CD4-positive, alpha-beta T cell treated with Interleukin-10 for 1 hour (primary cell): Measurements from ENCODE around the gene GRIK4.

ENCODE experiments used
- DNase-seq: peaks from one replicate; pipeline ENCODE4 v3.0.0-alpha.2; 2020

GRIK4 gene

DNA sequence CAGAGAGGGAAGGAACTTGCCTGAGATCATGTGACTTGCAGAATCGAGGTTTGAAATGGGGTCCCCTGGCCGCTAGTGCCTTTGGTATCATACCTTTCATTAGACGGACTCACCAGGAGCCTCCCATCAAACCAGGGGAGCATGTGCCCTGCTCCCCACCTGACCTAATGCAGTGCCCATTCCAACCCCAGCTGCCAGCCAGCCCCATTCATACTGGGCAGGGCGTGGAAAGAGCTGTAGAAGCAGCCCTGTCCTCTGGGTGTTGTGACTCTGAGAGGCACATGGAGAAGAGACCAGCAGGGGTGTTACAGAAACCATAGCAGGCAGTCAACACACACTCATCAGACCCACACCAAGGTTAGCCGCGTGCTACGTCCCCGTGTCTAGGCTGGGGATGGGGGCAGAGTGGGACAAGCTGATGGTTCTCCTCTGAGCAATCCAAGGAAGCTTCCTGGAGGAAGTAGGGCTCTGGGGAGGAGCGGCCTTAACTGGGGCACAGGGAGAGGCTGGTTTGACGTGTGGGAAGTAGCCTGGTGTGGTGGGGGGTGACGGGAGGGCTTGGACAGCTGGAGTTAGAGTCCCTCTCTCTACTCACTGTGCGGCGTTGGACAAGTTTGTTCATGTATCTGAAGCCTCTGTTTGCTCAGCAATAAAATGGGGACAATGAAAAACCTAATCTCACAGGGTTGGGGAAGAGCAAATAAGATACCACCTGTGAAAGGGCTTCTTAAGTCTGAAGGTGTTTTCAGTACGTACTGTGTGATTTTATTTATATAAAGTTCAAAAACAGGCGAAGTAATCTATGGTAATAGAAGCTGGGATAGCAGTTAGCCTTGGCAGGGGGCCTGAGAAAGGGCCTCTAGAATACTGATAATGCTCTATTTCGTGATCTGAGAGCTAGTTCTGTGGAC lies 14.0 kb downstream of the GRIK4 start:
- DNase-seq: no peak

- DNase-seq: no peak
Observed at GRCh38 chr11:120526241-120526640, 14.7 kb downstream of the GRIK4 start.

GRCh38 chr11:120527111-120527761 lies 15.7 kb downstream of the GRIK4 start:
- DNase-seq: no peak

DNA sequence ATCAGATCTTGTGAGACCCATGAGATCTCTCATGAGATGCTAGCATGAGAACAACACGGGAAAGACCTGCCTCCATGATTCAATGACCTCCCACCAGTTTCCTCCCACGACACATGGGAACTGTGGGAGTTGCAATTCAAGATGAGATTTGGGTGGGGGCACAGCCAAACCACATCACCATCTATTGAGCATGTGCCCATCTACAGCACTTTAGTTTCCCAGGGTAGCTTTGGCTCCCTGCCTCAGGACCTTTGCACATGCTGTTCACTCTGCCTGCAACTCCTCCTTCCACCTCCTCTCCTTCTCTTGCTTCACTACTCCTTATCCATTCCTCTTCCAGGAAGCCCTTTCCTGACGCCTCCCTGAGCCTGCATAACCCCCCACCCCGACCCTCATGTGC lies 17.2 kb downstream of the GRIK4 start:
- no peak for DNase-seq

- DNase-seq: no peak
Observed at GRCh38 chr11:120529214-120529613, 17.7 kb downstream of the GRIK4 start.

DNA sequence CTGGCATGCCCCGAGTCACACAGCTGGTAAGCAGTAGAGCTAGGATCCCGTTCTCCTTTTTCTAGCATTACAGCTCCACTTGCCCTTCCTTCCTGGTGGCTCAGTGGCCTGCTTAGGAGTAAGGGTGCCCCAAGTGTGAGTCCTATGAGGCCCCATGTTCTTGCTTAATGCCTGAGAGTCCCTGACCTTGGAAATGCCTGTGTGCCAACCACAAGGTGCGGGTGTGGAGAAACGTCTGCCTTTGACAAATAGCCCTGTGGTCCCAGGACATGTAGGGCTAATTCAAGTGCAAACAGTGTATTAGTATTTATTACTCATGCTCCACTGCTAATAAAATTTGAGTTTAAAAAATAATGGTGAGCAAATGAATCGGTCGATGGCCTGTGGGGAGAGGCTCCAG lies 18.4 kb downstream of the GRIK4 start:
- no peak for DNase-seq

GRCh38 chr11:120532082-120532831 lies 20.7 kb downstream of the GRIK4 start:
- no peak for DNase-seq

DNA sequence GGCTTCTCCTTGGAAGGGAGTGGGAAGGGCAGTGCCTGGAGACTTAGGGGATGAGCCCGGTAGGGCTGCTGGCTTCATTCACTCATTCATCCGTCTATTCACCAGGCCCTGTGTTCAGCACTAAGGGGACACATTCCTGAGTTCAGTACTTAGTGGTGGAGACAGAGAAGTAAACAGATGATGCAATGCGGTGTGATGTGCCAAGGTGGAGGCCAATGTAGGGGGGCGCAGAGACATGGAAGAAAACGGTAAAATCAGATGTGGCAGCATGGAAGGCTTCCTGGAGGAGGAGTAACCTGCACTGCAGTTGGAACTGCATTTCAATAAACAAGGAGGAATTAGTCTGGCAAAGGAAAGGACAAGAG lies 21.3 kb downstream of the GRIK4 start:
- DNase-seq: no peak

GRCh38 chr11:120536091-120536796 lies 24.7 kb downstream of the GRIK4 start:
- DNase-seq: no peak

- no peak for DNase-seq
Observed at GRCh38 chr11:120536797-120537169, 25.2 kb downstream of the GRIK4 start.

DNA sequence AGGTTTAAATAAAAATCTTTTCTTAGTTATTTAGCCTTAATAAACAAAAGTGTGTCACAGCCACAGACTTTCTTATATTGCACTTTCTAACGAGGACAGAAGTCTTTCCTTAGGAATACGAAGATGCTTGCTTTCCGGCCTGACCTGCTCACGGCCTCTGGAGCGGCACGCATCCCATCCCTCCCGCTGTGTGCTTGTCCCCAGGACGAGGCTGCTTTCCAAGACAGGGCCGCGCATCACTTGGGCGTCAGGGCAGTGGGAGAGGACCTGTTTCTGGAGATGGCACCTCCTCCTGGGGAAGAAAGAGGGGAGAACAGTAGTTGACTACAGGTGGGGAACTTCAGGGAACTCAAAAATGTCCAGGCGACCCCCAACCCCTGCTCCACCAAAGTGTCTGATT lies 26.4 kb downstream of the GRIK4 start:
- DNase-seq: no peak

DNA sequence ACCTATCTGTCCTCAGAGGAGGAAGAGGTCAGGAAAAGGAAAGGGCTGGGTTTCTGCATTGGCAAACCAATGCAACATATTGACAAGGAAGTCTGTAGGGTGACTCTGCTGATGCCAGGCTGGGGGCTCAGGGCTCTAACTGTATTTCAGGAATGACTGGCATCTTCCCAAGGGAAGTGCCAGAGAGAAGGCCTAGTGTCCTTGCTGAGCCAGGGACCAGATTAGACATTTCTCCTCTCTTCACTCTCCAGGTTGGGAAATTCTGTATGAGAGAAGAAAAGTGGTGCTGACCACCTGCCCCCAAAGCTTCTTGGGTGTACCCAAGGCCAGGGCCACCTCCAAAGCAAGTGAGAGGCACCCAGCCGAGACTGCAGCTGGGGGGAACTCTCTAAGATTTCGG lies 27.2 kb downstream of the GRIK4 start:
- no peak for DNase-seq

GRCh38 chr11:120539667-120540369 lies 28.3 kb downstream of the GRIK4 start:
- DNase-seq: no peak

- no peak for DNase-seq
Observed at GRCh38 chr11:120540744-120541465, 29.4 kb downstream of the GRIK4 start.

DNA sequence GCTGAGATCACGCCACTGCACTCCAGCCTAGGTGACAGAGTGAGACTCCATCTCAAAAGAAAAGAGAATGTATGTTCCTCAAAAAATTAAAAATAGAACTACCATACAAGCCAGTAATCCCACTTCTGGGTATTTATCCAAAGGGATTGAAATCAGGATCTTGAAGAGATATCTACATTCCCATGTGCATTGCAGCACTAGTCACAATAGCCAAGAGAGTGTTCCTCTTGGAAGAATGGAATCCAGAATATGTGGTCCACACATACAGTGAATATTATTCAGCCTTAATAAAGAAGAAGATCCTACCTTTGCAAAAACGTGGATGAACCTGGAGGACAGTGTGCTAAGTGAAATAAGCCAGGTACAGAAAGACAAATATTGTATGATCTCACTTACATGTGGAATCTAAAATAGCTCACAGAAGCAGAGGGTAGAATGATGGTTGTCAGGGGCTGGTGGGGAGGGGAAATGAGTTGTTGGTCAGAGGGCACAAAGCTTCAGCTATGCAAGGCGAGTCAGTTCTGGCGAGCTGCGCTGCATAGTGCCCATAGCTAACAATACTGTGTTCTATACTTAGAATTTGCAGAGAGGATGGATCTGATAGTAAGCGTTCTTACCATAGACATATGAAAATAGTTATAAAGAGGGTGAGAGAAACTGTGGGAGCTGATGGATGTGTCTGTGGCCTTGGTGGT lies 32.1 kb downstream of the GRIK4 start:
- no peak for DNase-seq

- DNase-seq: no peak
Observed at GRCh38 chr11:120545813-120546212, 34.3 kb downstream of the GRIK4 start.

- no peak for DNase-seq
Observed at GRCh38 chr11:120546312-120547205, 35.0 kb downstream of the GRIK4 start.

DNA sequence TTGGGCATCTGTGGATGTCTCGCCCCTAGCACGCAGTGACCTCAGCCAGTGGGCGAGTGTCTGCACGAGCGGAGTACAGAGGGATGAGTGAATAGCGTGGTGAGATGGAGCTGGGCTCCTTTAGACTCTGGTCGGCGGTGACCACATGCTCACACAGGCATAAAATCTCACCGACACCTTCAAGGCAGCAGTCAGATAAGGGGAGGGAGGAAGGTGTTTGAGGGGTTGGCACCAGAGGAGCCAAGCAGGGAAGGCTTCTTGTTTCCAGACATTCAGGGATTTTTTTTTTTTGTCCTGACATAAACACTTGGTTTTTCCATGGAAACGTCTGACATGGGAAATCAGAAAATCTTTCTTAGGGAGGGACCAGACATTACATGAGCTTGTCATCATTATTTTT lies 35.8 kb downstream of the GRIK4 start:
- no peak for DNase-seq

DNA sequence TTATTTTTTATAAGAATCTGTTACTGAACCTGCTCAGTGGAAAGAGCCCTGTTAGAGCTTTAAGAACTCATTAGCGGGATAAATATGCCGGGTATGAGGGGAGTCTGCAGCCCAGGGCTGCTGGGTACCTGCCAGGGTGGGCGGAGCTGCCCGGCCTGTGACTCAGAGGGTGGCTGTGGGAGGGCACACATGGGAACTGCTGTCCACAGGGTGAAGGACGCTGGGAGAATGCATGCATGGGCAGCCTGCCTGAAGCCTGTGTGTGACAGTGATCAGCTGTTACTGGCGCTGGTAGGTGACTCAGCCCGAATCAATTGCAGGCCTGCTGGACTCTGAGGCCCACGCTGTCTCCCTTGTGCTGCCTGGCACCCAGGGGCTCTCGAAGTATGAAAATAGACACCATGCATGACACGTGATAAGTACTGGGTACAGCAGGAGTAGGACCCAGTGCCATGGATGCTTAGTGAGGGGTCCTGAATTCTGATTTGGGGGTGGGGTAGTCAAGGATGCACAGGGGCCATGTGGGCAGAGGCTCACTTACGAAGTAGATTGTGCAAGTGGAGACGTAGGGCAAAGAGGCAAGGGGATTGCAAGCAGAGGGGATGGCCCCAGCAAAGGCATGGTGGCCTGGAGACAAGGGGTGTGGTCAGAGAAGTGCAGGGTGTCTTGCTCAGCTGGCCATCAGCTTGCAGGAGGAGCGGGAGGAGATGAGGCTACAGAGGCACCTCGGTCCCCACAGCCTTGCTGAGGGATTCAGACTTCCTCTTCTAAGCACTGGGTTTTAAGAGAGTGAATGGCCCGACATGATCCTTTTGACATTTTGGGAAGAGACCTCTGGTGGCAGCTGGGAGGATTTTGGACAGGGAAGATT lies 36.5 kb downstream of the GRIK4 start:
- no peak for DNase-seq
